ENCODE measurements around the gene BCAP29.

- TF ChIP-seq CTCF (IDR thresholded peaks at IDR 0.05; ENCODE audit: extremely low read depth in 1 of 2, insufficient read depth in 1 of 2, low read depth in 1 of 2, low read length in 2 of 2) (no peak), POLR2A (IDR thresholded peaks at IDR 0.05; ENCODE audit: low read depth, low read length) (no peak), POLR2AphosphoS5 (IDR thresholded peaks at IDR 0.05; ENCODE audit: insufficient read depth, low read depth, low read length) (no peak), EZH2 (IDR thresholded peaks at IDR 0.05; ENCODE audit: borderline replicate concordance, low read depth, low read length, severe bottlenecking) (no peak), JUN (IDR thresholded peaks at IDR 0.05; ENCODE audit: borderline replicate concordance, insufficient read depth, insufficient read length, low read depth) (no peak), GATA2 (IDR thresholded peaks at IDR 0.05; ENCODE audit: insufficient read depth, insufficient read length, low read depth, low read length) (no peak), MAX (IDR thresholded peaks at IDR 0.05; ENCODE audit: insufficient read depth, insufficient read length) (no peak)
These were observed 17.5 kb downstream of the BCAP29 start for GRCh38 chr7:107597582-107597916.

Data from endothelial cell of umbilical vein (primary cell).